ENCODE results near the gene CEP112. TPM values are rescaled to one million over a fixed set of nuclear protein-coding genes. Genes with fewer than 3 reads are reported as not detected.

CEP112 gene
- polyA plus RNA-seq, 1 donor (not counting 4 experiments of a cell fraction or from before 2014, with no cell fraction given): 2.6 TPM

DNA sequence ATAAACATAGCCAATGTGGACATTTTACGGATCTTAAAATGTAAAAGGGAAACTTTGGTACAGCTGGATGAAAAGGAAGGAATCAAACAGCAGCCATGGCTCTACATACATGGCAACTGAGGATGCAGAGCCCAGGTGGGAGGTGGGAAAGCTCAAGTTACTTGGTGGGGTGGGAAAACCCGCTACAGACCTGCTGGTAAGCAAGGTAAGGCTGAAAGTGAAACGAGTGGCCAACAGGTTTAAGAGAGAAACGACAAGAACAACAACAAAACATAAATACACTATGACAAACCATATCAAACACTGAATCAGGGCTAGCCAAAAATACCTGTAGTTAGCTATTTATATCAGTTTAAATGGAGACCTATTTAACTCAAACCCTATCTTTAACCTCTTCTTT lies 185.3 kb downstream of the CEP112 start:
- FAIRE-seq (no peak), DNase-seq (ENCODE audit: low read depth, low spot score) (no peak)
- no peaks in the 10 kb centered on the region for H3K4me1 ChIP-seq (ENCODE audit: control insufficient read depth, extremely low read depth, insufficient read depth, low read length)
- no peaks in the 10 kb centered on the region for H3K27me3 ChIP-seq (ENCODE audit: control insufficient read depth, extremely low read depth, insufficient read depth, low read length)
- no peaks in the 10 kb centered on the region for H3K9me3 ChIP-seq (ENCODE audit: control insufficient read depth, low read depth, low read length)
- no peak overlapping the region for H2AFZ ChIP-seq (ENCODE audit: control insufficient read depth, low read length)
- no peaks in the 10 kb centered on the region for H4K20me1 ChIP-seq (ENCODE audit: control insufficient read depth, extremely low read depth, insufficient read depth, low read length)
- H3K36me3 ChIP-seq (ENCODE audit: control insufficient read depth in 2 of 2, extremely low read depth in 1 of 2, insufficient read depth in 2 of 2, low read length in 2 of 2): no peaks in the 10 kb centered on the region
- H3K9ac ChIP-seq (ENCODE audit: control insufficient read depth, extremely low read depth, insufficient read depth, low read length): no peak overlapping the region
- no peaks in the 10 kb centered on the region for H3K79me2 ChIP-seq (ENCODE audit: control insufficient read depth, insufficient read depth, low read length)
- H3K4me3 ChIP-seq (ENCODE audit: control insufficient read depth in 2 of 3, extremely low read depth in 1 of 3, insufficient read depth in 2 of 3, low read depth in 1 of 3, low read length in 3 of 3): no peak overlapping the region
- no peaks in the 10 kb centered on the region for H3K9me1 ChIP-seq (ENCODE audit: control insufficient read depth, extremely low read depth, insufficient read depth, low read length)
- no peak overlapping the region for H3K27ac ChIP-seq (ENCODE audit: control insufficient read depth, insufficient read depth, low read length)
- dilution Hi-C loops (cut with MboI; ENCODE audit: extremely low pct_ligation_motif_present, low sequenced_read_pairs): no loop called here
- TF ChIP-seq EZH2 (IDR thresholded peaks at IDR 0.05; ENCODE audit: low read length): no peak
- TF ChIP-seq, protein P1, sequence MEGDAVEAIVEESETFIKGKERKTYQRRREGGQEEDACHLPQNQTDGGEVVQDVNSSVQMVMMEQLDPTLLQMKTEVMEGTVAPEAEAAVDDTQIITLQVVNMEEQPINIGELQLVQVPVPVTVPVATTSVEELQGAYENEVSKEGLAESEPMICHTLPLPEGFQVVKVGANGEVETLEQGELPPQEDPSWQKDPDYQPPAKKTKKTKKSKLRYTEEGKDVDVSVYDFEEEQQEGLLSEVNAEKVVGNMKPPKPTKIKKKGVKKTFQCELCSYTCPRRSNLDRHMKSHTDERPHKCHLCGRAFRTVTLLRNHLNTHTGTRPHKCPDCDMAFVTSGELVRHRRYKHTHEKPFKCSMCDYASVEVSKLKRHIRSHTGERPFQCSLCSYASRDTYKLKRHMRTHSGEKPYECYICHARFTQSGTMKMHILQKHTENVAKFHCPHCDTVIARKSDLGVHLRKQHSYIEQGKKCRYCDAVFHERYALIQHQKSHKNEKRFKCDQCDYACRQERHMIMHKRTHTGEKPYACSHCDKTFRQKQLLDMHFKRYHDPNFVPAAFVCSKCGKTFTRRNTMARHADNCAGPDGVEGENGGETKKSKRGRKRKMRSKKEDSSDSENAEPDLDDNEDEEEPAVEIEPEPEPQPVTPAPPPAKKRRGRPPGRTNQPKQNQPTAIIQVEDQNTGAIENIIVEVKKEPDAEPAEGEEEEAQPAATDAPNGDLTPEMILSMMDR (optimal IDR thresholded peaks at IDR 0.05 in 1 of 3, IDR thresholded peaks at IDR 0.05 in 1 of 3, conservative IDR thresholded peaks at IDR 0.05 in 1 of 3; ENCODE audit: extremely low read depth in 1 of 3, insufficient read depth in 2 of 3, low read length in 3 of 3): no peak
- no peak overlapping the region for H3K4me2 ChIP-seq (ENCODE audit: control insufficient read depth, extremely low read depth, insufficient read depth, low read depth, low read length)

- dilution Hi-C loops (cut with MboI; ENCODE audit: extremely low pct_ligation_motif_present, low sequenced_read_pairs): no loop called here
- Histone ChIP-seq H3K27me3 (ENCODE audit: control insufficient read depth, extremely low read depth, insufficient read depth, low read length) (no peaks in the 10 kb centered on the region), H3K4me3 (ENCODE audit: control insufficient read depth in 2 of 3, extremely low read depth in 1 of 3, insufficient read depth in 2 of 3, low read depth in 1 of 3, low read length in 3 of 3) (no peak overlapping the region), H3K9me1 (ENCODE audit: control insufficient read depth, extremely low read depth, insufficient read depth, low read length) (no peaks in the 10 kb centered on the region), H3K4me1 (ENCODE audit: control insufficient read depth, extremely low read depth, insufficient read depth, low read length) (no peaks in the 10 kb centered on the region), H3K4me2 (ENCODE audit: control insufficient read depth, extremely low read depth, insufficient read depth, low read depth, low read length) (no peak overlapping the region), H3K27ac (ENCODE audit: control insufficient read depth, insufficient read depth, low read length) (no peak overlapping the region), H3K9me3 (ENCODE audit: control insufficient read depth, low read depth, low read length) (no peaks in the 10 kb centered on the region), H3K79me2 (ENCODE audit: control insufficient read depth, insufficient read depth, low read length) (no peaks in the 10 kb centered on the region), H4K20me1 (ENCODE audit: control insufficient read depth, extremely low read depth, insufficient read depth, low read length) (no peaks in the 10 kb centered on the region), H3K9ac (ENCODE audit: control insufficient read depth, extremely low read depth, insufficient read depth, low read length) (no peak overlapping the region), H2AFZ (ENCODE audit: control insufficient read depth, low read length) (no peak overlapping the region), H3K36me3 (ENCODE audit: control insufficient read depth in 2 of 2, extremely low read depth in 1 of 2, insufficient read depth in 2 of 2, low read length in 2 of 2) (no peaks in the 10 kb centered on the region)
- no peak for TF ChIP-seq EZH2 (IDR thresholded peaks at IDR 0.05; ENCODE audit: low read length)
- TF ChIP-seq, protein P1 (optimal IDR thresholded peaks at IDR 0.05 in 1 of 3, IDR thresholded peaks at IDR 0.05 in 1 of 3, conservative IDR thresholded peaks at IDR 0.05 in 1 of 3; ENCODE audit: extremely low read depth in 1 of 3, insufficient read depth in 2 of 3, low read length in 3 of 3): no peak
- DNase-seq (ENCODE audit: low read depth, low spot score) (no peak), FAIRE-seq (no peak)
These were observed 189.1 kb downstream of the CEP112 start for GRCh38 chr17:66002812-66003211.

All from keratinocyte (primary cell).